Kidney (tissue), 14 donors: ENCODE data around the gene MACC1. TPM values are rescaled to one million over a fixed set of nuclear protein-coding genes. Genes with fewer than 3 reads are reported as not detected.

Experiments used
- DNase-seq, 5 donors: peaks; one replicate each; pipeline ENCODE4 v3.0.0-alpha.2; 2013 to 2020
- FAIRE-seq: peaks from 2 replicates; lab custom pipeline; 2012; peaks lifted over from hg19 to GRCh38; lab: Jason Lieb, UNC
- H3K27ac ChIP-seq, 2 donors: one replicate each; pipeline ENCODE4 v1.7.0; 2013; ENCODE audit warnings: low read depth in 2 of 2, low read length in 2 of 2, inconsistent platforms in 1 of 2
- H3K27me3 ChIP-seq: one replicate; pipeline ENCODE4 v1.7.1; 2013; ENCODE audit warnings: low read length, inconsistent platforms; ENCODE audit not compliant: control insufficient read depth, insufficient read depth
- H3K36me3 ChIP-seq, 3 donors: one replicate each; pipeline versions ENCODE4 v1.7.0 to v1.7.1; 2013; ENCODE audit warnings: low read length in 3 of 3, control low read depth in 1 of 3, inconsistent platforms in 1 of 3; ENCODE audit not compliant: insufficient read depth in 3 of 3, control insufficient read depth in 2 of 3
- H3K4me1 ChIP-seq, 3 donors: one replicate each; pipeline versions ENCODE4 v1.7.0 to v1.7.1; 2013; ENCODE audit warnings: low read length in 3 of 3, inconsistent platforms in 1 of 3, low read depth in 1 of 3; ENCODE audit not compliant: control insufficient read depth in 2 of 3, insufficient read depth in 2 of 3
- H3K4me3 ChIP-seq, 3 donors: one replicate each; pipeline versions ENCODE4 v1.7.0 to v1.8.1; 2013; ENCODE audit warnings: low read length in 3 of 3, control low read depth in 1 of 3, inconsistent platforms in 1 of 3
- H3K9ac ChIP-seq, 3 donors: one replicate each; pipeline versions ENCODE4 v1.7.0 to v1.7.1; 2013; ENCODE audit warnings: low read length in 3 of 3, control low read depth in 1 of 3, inconsistent platforms in 1 of 3
- H3K9me3 ChIP-seq, 3 donors: one replicate each; pipeline versions ENCODE4 v1.7.0 to v1.7.1; 2013; ENCODE audit warnings: low read length in 3 of 3, control low read depth in 1 of 3, inconsistent platforms in 1 of 3; ENCODE audit not compliant: control insufficient read depth in 2 of 3, insufficient read depth in 1 of 3
- intact Hi-C: fragments of 100-400 bp; cut with DNase I; formaldehyde crosslinking; loops from one replicate; pipeline ENCODE4 v1.11.1; 2022
- polyA plus RNA-seq: library from polyadenylated mRNA; stranded (reverse); fragments of 350-450 nt; fragmentation: Illumina TruSeq; extraction: RNeasy Lipid Tissue Mini Kit (QIAGEN cat#74804); gene quantifications from one replicate; pipeline ENCODE4 v1.2.3, GENCODE V29; 2014; ENCODE audit warnings: low read depth, low replicate concordance; ENCODE audit not compliant: insufficient read depth
- total RNA-seq: library from RNA; stranded (reverse); fragmentation: NEBNext Ultra II Directional; extraction: Animal tissue kit (Norgen Biotek cat#: 25700); gene quantifications from one replicate; pipeline ENCODE4 v1.2.1, GENCODE V29; 2021
- TF ChIP-seq, protein P1 (sequence below): IDR thresholded peaks from 3 replicates; pipeline ENCODE4 v1.5.1; 2012; ENCODE audit warnings: mild to moderate bottlenecking, moderate library complexity, borderline replicate concordance; ENCODE audit not compliant: insufficient read depth; ENCODE audit errors: extremely low read depth
- donor health status: control.
- donor health status: control.
- donor health status: control.
- donor health status: control.
- donor health status: control.
- donor health status: DM: yes; HTN: yes; CAD: no.
- donor health status: Normal renal cell carcinoma (clear cell type).

The MACC1 gene
- total and polyA plus RNA-seq, 2 donors from 2014 or later: 3.7 to 72.6 TPM

DNA sequence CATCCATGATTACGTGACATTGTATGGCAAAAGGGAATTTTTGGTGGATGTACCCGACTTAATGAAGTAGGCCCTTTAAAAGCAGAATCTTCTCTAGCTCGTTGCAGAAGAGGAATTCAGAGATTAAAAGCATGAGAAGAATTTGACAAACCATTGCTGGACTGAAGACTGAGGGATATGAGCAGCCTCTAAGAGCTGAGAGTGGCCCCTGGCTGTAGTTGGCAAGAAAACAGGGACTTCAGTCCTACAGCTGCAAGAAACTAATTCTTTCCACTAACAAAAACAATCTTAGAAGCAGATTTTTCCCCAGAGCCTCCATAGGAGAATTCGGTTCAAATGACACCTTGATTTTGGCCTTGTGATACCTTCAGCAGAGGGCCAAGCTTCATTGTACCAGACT is 34.1 kb downstream of the MACC1 start:
- TF ChIP-seq, protein P1, sequence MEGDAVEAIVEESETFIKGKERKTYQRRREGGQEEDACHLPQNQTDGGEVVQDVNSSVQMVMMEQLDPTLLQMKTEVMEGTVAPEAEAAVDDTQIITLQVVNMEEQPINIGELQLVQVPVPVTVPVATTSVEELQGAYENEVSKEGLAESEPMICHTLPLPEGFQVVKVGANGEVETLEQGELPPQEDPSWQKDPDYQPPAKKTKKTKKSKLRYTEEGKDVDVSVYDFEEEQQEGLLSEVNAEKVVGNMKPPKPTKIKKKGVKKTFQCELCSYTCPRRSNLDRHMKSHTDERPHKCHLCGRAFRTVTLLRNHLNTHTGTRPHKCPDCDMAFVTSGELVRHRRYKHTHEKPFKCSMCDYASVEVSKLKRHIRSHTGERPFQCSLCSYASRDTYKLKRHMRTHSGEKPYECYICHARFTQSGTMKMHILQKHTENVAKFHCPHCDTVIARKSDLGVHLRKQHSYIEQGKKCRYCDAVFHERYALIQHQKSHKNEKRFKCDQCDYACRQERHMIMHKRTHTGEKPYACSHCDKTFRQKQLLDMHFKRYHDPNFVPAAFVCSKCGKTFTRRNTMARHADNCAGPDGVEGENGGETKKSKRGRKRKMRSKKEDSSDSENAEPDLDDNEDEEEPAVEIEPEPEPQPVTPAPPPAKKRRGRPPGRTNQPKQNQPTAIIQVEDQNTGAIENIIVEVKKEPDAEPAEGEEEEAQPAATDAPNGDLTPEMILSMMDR: no peak
- Histone ChIP-seq H3K4me1 (no peaks in the 10 kb centered on the region), H3K9me3 (no peaks in the 10 kb centered on the region), H3K9ac (no peak overlapping the region), H3K4me3 (no peak overlapping the region), H3K36me3 (no peaks in the 10 kb centered on the region), H3K27me3 (no peaks in the 10 kb centered on the region), H3K27ac (no peak overlapping the region)
- no peak for DNase-seq
- no peak for FAIRE-seq
- intact Hi-C loops: no loop called here

DNA sequence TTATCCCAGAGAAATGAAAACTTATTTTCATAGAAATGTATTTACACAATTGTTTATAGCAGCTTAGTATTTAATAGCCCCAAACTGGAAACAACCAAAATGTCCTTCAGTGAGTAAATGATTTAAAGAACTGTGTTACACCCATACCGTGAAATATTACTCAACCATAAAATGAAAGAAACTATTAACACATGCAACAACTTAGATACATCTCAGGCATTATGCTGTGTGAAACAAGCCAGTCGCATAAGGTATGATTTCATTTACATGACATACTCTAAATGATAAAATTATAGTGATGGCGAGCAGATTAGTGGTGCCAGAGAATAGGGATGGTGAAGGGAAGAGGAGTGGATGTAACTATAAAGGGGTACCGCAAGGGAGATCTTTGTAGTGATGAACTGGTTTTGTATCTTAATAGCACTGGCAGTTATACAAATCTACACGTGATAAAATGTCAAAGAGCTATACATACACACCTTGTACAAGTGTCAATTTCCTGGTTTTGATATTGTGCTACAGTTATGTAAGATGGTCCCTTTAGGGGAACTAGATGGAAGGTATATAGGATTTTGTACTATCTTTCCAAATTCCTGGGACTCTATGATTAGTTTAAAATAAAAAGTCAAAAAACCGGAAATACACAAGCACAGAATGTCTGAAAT is 40.5 kb downstream of the MACC1 start:
- no peaks in the 10 kb centered on the region for H3K36me3 ChIP-seq
- FAIRE-seq (no peak), DNase-seq (no peak)
- H3K9me3 ChIP-seq: no peaks in the 10 kb centered on the region
- H3K4me3 ChIP-seq: no peak overlapping the region
- H3K27ac ChIP-seq: no peak overlapping the region
- H3K9ac ChIP-seq: no peak overlapping the region
- TF ChIP-seq, protein P1: no peak
- no peaks in the 10 kb centered on the region for H3K4me1 ChIP-seq
- H3K27me3 ChIP-seq: no peaks in the 10 kb centered on the region
- intact Hi-C loops: no loop called here

DNA sequence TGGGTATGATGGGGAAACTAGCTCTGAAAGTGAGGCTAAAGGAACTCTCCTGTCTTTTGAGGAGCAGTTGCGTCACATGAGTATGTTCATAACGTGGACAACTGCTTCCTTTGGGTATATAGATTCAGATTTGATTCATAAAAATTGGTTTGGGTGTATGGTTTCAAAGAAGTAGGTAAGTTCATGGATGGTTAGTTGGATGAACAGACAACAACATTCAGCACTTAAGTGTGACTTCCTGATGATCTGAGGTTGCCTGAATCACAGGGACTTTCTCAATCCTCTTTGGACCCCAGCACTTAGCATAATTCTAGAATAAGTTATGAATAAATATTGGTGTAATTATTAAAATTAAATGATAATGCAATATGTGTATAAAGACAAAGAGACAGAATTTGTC is 43.4 kb downstream of the MACC1 start:
- FAIRE-seq (no peak), DNase-seq (no peak)
- Histone ChIP-seq H3K27me3 (no peaks in the 10 kb centered on the region), H3K27ac (no peak overlapping the region), H3K4me3 (no peak overlapping the region), H3K36me3 (no peaks in the 10 kb centered on the region), H3K9ac (no peak overlapping the region), H3K4me1 (no peaks in the 10 kb centered on the region), H3K9me3 (no peaks in the 10 kb centered on the region)
- TF ChIP-seq, protein P1: no peak
- intact Hi-C loops: no loop called here
